GM12892 (cell line): ENCODE data around the gene ASMTL.

Experiments
- DNase-seq: peaks from one replicate; pipeline ENCODE4 v3.0.0; 2011; ENCODE audit not compliant: insufficient read length
- FAIRE-seq: peaks from 2 replicates; lab custom pipeline; 2011; peaks lifted over from hg19 to GRCh38; lab: Jason Lieb, UNC
- POLR2A ChIP-seq: IDR thresholded peaks from 2 replicates; pipeline ENCODE4 v1.6.1; 2011; ENCODE audit warnings: low read depth, low read length, control low read depth
- POLR2AphosphoS5 ChIP-seq: IDR thresholded peaks from 2 replicates; pipeline ENCODE4 v1.6.1; 2011; ENCODE audit warnings: low read depth, low read length, control low read depth
- TAF1 ChIP-seq: IDR thresholded peaks from 2 replicates; pipeline ENCODE4 v1.6.1; 2011; ENCODE audit warnings: low read depth, mild to moderate bottlenecking, control low read depth, low read length, borderline replicate concordance

ASMTL gene

GRCh38 chrX:1392376-1393068 lies 60.2 kb downstream of the ASMTL start:
- peak; percentile 46 for FAIRE-seq
- DNase-seq: peak; percentile 58
- TF ChIP-seq POLR2A (peak; percentile 82), TAF1 (no peak), POLR2AphosphoS5 (peak; percentile 75)

- DNase-seq (peak; percentile 99), FAIRE-seq (peak; percentile 100)
- peak; percentile 95; the same call in 1 of the 2 replicates for TF ChIP-seq POLR2AphosphoS5
- peak; percentile 96 for TF ChIP-seq POLR2A
- peak; percentile 82 for TF ChIP-seq TAF1
These were observed 60.9 kb downstream of the ASMTL start, which contains the start of gene SLC25A6 for GRCh38 chrX:1391707-1392375. SLC25A6 (minus strand) TSS chrX:1392113; CDS start chrX:1392009, 104 bp downstream.

DNA sequence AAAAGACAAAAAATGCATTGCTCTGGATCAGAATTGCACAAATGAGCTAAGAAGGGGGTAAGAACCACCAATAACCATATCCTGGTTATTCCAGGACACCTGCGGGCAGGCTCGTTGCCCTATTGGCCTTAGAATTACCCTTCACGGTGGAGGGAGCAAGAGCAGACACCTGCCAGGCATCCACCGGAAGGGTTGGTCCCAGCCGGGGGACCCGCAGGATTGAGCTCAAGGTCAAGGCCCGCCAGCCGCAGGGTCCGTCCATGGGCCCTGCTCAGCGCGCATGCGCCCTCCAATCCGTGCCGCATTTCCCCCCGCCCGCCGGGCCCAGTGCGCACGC lies 61.4 kb downstream of the ASMTL start:
- no peak for FAIRE-seq
- TF ChIP-seq POLR2A: no peak
- TF ChIP-seq TAF1: no peak
- TF ChIP-seq POLR2AphosphoS5: no peak

GRCh38 chrX:1390621-1391369 lies 61.9 kb downstream of the ASMTL start:
- TF ChIP-seq POLR2A: no peak
- DNase-seq: no peak
- FAIRE-seq: no peak

More for the DNA sequence above, 61.4 kb downstream of the ASMTL start:
- DNase-seq: peak; percentile 95

DNA sequence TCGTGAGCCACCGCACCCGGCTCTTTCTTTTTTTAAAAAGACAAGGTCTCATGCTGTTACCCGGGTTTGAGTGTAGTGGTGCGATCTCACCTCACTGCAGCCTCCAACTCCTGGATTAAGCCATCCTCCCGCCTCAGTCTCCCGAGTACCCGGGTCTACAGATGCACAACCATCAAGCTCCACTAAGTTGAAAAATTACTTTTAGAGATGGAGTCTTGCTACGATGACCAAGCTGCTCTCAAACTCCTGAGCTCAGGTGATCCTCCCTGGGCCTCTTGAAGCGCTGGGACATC lies 62.8 kb downstream of the ASMTL start:
- TF ChIP-seq POLR2AphosphoS5 (no peak), TAF1 (no peak), POLR2A (no peak)
- DNase-seq (no peak), FAIRE-seq (no peak)

- no peak for FAIRE-seq
- peak; percentile 47; the same call in 1 of the 2 replicates for TF ChIP-seq POLR2A
- peak; percentile 74 for TF ChIP-seq POLR2AphosphoS5
- no peak for TF ChIP-seq TAF1
- no peak for DNase-seq
These were observed 63.3 kb downstream of the ASMTL start for GRCh38 chrX:1389181-1389992.

DNA sequence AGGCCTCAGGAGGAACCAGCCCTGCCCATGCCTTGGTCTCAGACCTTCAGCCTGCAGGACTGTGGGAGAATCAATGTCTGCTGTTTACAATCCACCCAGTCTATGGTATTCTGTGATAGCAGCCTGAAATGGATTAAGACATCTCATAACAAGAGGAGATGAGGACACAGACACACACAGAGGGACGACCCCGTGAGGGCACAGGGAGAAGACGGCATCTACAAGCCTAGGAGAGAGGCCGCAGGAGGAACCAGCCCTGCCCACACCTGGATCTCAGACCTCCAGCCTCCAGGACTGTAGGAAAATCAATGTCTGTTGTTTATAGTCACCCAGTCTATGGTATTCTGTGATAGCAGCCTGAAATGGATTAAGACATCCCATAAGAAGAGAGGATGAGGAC lies 64.1 kb downstream of the ASMTL start:
- DNase-seq (no peak), FAIRE-seq (no peak)
- TF ChIP-seq POLR2A: no peak
- TF ChIP-seq POLR2AphosphoS5: no peak
- TF ChIP-seq TAF1: no peak

DNA sequence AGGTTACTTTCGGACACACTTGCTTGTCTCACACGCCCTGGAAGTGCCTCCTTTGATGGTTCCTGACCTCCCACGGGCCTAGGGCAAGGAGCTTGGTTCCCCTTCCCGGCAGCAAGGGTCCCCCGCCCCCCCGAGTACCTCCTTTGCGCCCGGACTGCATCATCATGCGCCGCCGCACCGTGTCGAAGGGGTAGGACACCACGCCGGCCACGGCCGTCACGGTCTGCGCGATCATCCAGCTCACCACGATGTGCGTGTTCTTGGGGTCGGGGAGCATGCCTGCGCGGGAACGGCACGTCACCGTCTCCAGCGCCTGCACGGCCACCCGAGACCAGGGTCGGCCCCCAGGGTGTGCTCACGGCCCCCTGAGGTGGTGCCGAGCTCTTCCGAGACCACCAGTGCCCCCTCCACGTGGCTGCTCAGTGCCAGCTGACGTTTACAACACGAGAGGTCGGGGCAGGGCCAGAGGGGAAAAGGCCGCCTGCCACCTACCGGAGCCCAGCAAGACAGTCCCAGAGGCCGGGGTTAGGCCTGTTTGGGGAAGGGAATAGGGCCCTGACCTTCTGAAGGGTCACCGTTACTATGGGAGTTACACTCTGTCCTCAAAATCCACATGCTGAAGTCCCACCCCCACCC lies 65.5 kb downstream of the ASMTL start:
- TF ChIP-seq POLR2AphosphoS5: no peak; the same call in 1 of the 2 replicates
- no peak; the same call in 1 of the 2 replicates for TF ChIP-seq POLR2A
- no peak for TF ChIP-seq TAF1
- FAIRE-seq: no peak
- no peak for DNase-seq

DNA sequence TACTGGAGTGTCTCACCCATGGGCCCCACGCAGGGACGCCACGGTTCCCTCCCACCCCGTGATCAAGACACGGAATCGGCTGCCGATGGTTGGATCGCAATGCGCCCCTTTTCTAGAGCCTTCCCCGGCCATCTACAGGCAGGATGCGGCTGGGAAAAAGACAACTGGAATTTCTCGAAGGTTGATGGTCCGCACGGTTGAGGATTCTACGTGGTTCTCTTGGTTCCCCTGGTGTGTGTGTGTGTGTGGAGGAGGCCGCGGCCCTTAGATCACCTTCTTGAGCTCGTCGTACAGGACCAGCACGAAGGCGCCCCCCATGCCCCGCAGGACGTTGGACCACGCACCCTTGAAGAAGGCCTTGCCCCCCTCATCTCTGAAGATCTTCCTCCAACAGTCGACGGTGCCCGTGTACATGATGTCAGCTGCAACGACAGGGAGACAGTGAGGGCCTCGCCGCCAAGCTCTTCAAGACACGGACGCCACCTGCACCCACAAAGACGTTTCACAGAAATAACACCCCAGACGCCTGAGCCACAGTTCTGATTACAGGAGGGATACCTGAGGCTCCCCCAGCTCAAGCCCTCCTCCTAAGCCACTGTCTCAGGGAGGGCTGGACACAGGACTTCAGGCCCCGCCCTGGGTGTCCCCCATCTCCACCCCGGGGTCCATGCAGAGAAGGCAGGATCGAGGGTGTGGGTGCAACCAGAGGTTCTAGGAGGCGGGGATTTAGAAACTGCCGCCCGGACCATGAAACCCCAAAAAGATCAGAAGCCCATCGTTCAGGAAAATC lies 66.2 kb downstream of the ASMTL start:
- DNase-seq (no peak), FAIRE-seq (no peak)
- no peak for TF ChIP-seq TAF1
- TF ChIP-seq POLR2A: no peak; the same call in 1 of the 2 replicates
- no peak for TF ChIP-seq POLR2AphosphoS5
